ENCODE measurements around the gene TRAPPC3.
A peak's percentile ranks its signal among the peaks of the same experiment; 100 is the strongest.

TRAPPC3 gene

GRCh38 chr1:36097693-36098585, 51.3 kb downstream of the TRAPPC3 start:
- DNase-seq = no peak

GRCh38 chr1:36096500-36097432, 52.5 kb downstream of the TRAPPC3 start:
- no peak for DNase-seq

GRCh38 chr1:36095760-36096405, 53.4 kb downstream of the TRAPPC3 start:
- DNase-seq = no peak

- peak; percentile 12 for DNase-seq
These were observed 54.6 kb downstream of the TRAPPC3 start for GRCh38 chr1:36094621-36095061.

GRCh38 chr1:36093929-36094328, 55.4 kb downstream of the TRAPPC3 start:
- peak; percentile 58 for DNase-seq

GRCh38 chr1:36093226-36093625, 56.1 kb downstream of the TRAPPC3 start:
- DNase-seq = peak; percentile 7

- no peak for DNase-seq
These were observed 56.5 kb downstream of the TRAPPC3 start for GRCh38 chr1:36092798-36093185.

GRCh38 chr1:36092166-36092797, 57.0 kb downstream of the TRAPPC3 start:
- no peak for DNase-seq

- no peak for DNase-seq
These were observed 57.6 kb downstream of the TRAPPC3 start for GRCh38 chr1:36091698-36092097.

- DNase-seq = no peak
These were observed 58.1 kb downstream of the TRAPPC3 start for GRCh38 chr1:36091141-36091540.

- DNase-seq = no peak
These were observed 59.7 kb downstream of the TRAPPC3 start for GRCh38 chr1:36089393-36090121.

- peak; percentile 84 for DNase-seq
These were observed 60.5 kb downstream of the TRAPPC3 start, which contains the start of gene ADPRS for GRCh38 chr1:36088577-36089392. TSS of gene ADPRS (plus strand) at chr1:36088892. CDS start at chr1:36088905, 13 bp downstream.

- no peak for DNase-seq
These were observed 61.1 kb downstream of the TRAPPC3 start for GRCh38 chr1:36088265-36088576.

- DNase-seq = no peak
These were observed 61.8 kb downstream of the TRAPPC3 start for GRCh38 chr1:36087233-36088123.

Data from NCI-H446 treated with DMSO at 0.1 percent for 48 hours (cell line).